Neural progenitor cell (in vitro differentiated cells): ENCODE data around the gene POP4. TPM values are rescaled to one million over a fixed set of nuclear protein-coding genes. Genes with fewer than 3 reads are reported as not detected.
"Not testable (repeated sequence)": the region's sequence is repeated elsewhere in the genome, so short reads cannot be mapped to it uniquely, and the experiment has no call there.

Experiments
- DNase-seq: peaks from one replicate; pipeline ENCODE4 v3.0.0-alpha.2; 2016; ENCODE audit warnings: low spot score
- H2AFZ ChIP-seq: fragments of 200-600 bp; sonication (generic); replicated peaks from 2 replicates; pipeline ENCODE4 v1.6.1; 2016; ENCODE audit warnings: antibody characterized with exemption
- H3F3A ChIP-seq: fragments of 200-600 bp; sonication (generic); 2 replicates; pipeline ENCODE4 v1.6.1; 2016; ENCODE audit warnings: antibody characterized with exemption, low read depth
- H3K27ac ChIP-seq: fragments of 200-600 bp; sonication (generic); 2 replicates; pipeline ENCODE4 v1.5.1; 2016; ENCODE audit warnings: mild to moderate bottlenecking
- H3K27me3 ChIP-seq: fragments of 200-600 bp; sonication (generic); 2 replicates; pipeline ENCODE4 v1.6.1; 2016; ENCODE audit warnings: mild to moderate bottlenecking, moderate library complexity
- H3K36me3 ChIP-seq: fragments of 200-600 bp; sonication (generic); 2 replicates; pipeline ENCODE4 v1.5.1; 2016
- H3K4me1 ChIP-seq: fragments of 200-600 bp; sonication (generic); 2 replicates; pipeline ENCODE4 v1.6.1; 2016; ENCODE audit warnings: mixed run types
- H3K4me2 ChIP-seq: fragments of 200-600 bp; sonication (generic); 2 replicates; pipeline ENCODE4 v1.6.1; 2016
- H3K4me3 ChIP-seq: fragments of 200-600 bp; sonication (generic); 2 replicates; pipeline ENCODE4 v1.5.1; 2016
- H3K79me2 ChIP-seq: fragments of 200-600 bp; sonication (generic); 2 replicates; pipeline ENCODE4 v1.6.1; 2016; ENCODE audit warnings: low read depth
- H3K9ac ChIP-seq: fragments of 200-600 bp; sonication (generic); 2 replicates; pipeline ENCODE4 v1.6.1; 2016
- H3K9me3 ChIP-seq: fragments of 200-600 bp; sonication (generic); 2 replicates; pipeline ENCODE4 v1.5.1; 2016; ENCODE audit warnings: low read depth
- H4K20me1 ChIP-seq: fragments of 200-600 bp; sonication (generic); 2 replicates; pipeline ENCODE4 v1.6.1; 2016; ENCODE audit warnings: low read depth
- H3K27ac Mint-ChIP-seq: 3 replicates; pipeline ENCODE4 v1.8.0; 2021; ENCODE audit warnings: mixed read lengths
- H3K27me3 Mint-ChIP-seq: 2 replicates; pipeline ENCODE4 v1.8.0; 2022; ENCODE audit warnings: low read depth, mild to moderate bottlenecking, inconsistent platforms, moderate library complexity, mixed read lengths; ENCODE audit not compliant: insufficient read depth
- H3K36me3 Mint-ChIP-seq: 3 replicates; pipeline ENCODE4 v1.8.0; 2021; ENCODE audit warnings: mixed read lengths
- H3K4me1 Mint-ChIP-seq: 3 replicates; pipeline ENCODE4 v1.8.0; 2021; ENCODE audit warnings: mixed read lengths
- H3K4me3 Mint-ChIP-seq: 3 replicates; pipeline ENCODE4 v1.8.0; 2021; ENCODE audit warnings: mild to moderate bottlenecking, moderate library complexity, mixed read lengths
- H3K9me3 Mint-ChIP-seq: 3 replicates; pipeline ENCODE4 v1.8.0; 2020; ENCODE audit warnings: mixed read lengths
- CTCF ChIP-seq: fragments of 200-600 bp; sonication (generic); IDR thresholded peaks from 2 replicates; pipeline ENCODE4 v1.5.1; 2017; ENCODE audit warnings: antibody characterized with exemption, mild to moderate bottlenecking
- EZH2 ChIP-seq: fragments of 200-600 bp; sonication (generic); IDR thresholded peaks from 2 replicates; pipeline ENCODE4 v1.6.1; 2017; ENCODE audit warnings: antibody characterized with exemption, mild to moderate bottlenecking, moderate library complexity
- EZH2phosphoT487 ChIP-seq: fragments of 200-600 bp; sonication (generic); IDR thresholded peaks from 2 replicates; pipeline ENCODE4 v1.6.1; 2017; ENCODE audit warnings: antibody characterized with exemption
- total RNA-seq: library from RNA; depleted of rRNA; stranded (reverse); fragments of >200 nt; gene quantifications from 2 replicates; pipeline ENCODE4 v1.2.3, GENCODE V29; 2015; ENCODE audit warnings: low replicate concordance

The POP4 gene
- total RNA-seq, 1 donor from 2014 or later: 77.8 TPM

- no peak overlapping the region for H3K4me3 ChIP-seq
- H3K9me3 ChIP-seq: no peaks in the 10 kb centered on the region
- no peak for TF ChIP-seq CTCF
- no peak for TF ChIP-seq EZH2
- no peak for TF ChIP-seq EZH2phosphoT487
- no peaks in the 10 kb centered on the region for H3K9me3 Mint-ChIP-seq
- no peaks in the 10 kb centered on the region for H4K20me1 ChIP-seq
- no peak overlapping the region for H3K27ac Mint-ChIP-seq
- no peaks in the 10 kb centered on the region for H3K36me3 Mint-ChIP-seq
- H3K9ac ChIP-seq: no peak overlapping the region
- H3K4me1 ChIP-seq: peaks cover 7% of the 10 kb centered on the region
- no peak overlapping the region for H2AFZ ChIP-seq
- no peaks in the 10 kb centered on the region for H3K27me3 ChIP-seq
- H3K4me3 Mint-ChIP-seq: no peak overlapping the region
- no peaks in the 10 kb centered on the region for H3K79me2 ChIP-seq
- no peak overlapping the region for H3K4me2 ChIP-seq
- peaks cover 11% of the 10 kb centered on the region for H3K27me3 Mint-ChIP-seq
- peaks cover 28% of the 10 kb centered on the region for H3K4me1 Mint-ChIP-seq
- DNase-seq: no peak
- H3K36me3 ChIP-seq: no peaks in the 10 kb centered on the region
- H3F3A ChIP-seq: peaks cover 21% of the 10 kb centered on the region
- H3K27ac ChIP-seq: no peak overlapping the region
Measured at GRCh38 chr19:29626386-29626785, 20.3 kb downstream of the POP4 start.

DNA sequence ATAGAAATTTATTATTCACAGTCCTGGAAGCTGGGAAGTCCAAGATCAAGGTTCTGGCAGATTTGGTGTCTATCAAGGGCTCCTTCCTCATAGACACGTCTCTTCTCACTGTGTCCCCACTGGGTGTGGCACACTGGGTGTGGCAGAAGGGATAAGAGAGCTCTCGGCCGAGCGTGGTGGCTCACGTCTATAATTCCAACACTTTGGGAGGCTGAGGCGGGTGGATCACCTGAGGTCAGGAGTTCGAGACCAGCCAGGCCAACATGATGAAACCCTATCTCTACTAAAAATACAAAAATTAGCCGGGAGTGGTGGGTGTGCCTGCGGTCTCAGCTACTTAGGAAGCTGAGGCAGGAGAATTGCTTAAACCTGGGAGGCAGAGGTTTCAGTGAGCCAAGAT lies 20.7 kb downstream of the POP4 start:
- Mint-ChIP-seq H3K4me1 (peaks cover 28% of the 10 kb centered on the region), H3K27me3 (peaks cover 13% of the 10 kb centered on the region)
- not testable (repeated sequence) for H2AFZ ChIP-seq, H3K9ac ChIP-seq, H3K27me3 ChIP-seq, H3K27ac ChIP-seq, H4K20me1 ChIP-seq, H3K4me1 ChIP-seq, H3K36me3 Mint-ChIP-seq, H3K4me3 ChIP-seq, H3K27ac Mint-ChIP-seq, H3K9me3 ChIP-seq, H3K79me2 ChIP-seq, H3K36me3 ChIP-seq, H3K4me3 Mint-ChIP-seq, H3K4me2 ChIP-seq, H3K9me3 Mint-ChIP-seq, DNase-seq
- peaks cover 21% of the 10 kb centered on the region for H3F3A ChIP-seq

GRCh38 chr19:29628661-29629385 lies 22.7 kb downstream of the POP4 start:
- Mint-ChIP-seq H3K4me1 (peaks cover 21% of the 10 kb centered on the region), H3K27me3 (peaks cover 10% of the 10 kb centered on the region)

More at GRCh38 chr19:29628661-29629385, 22.7 kb downstream of the POP4 start:
- H3K4me2 ChIP-seq: no peak overlapping the region
- H3F3A ChIP-seq: peaks cover 21% of the 10 kb centered on the region
- H3K27ac ChIP-seq: no peak overlapping the region
- DNase-seq: no peak
- Mint-ChIP-seq H3K36me3 (no peaks in the 10 kb centered on the region), H3K4me3 (no peak overlapping the region), H3K9me3 (no peaks in the 10 kb centered on the region), H3K27ac (no peak overlapping the region)
- H3K4me1 ChIP-seq: peaks cover 7% of the 10 kb centered on the region
- H3K36me3 ChIP-seq: no peaks in the 10 kb centered on the region
- no peaks in the 10 kb centered on the region for H3K9me3 ChIP-seq
- H3K4me3 ChIP-seq: no peak overlapping the region
- no peaks in the 10 kb centered on the region for H3K79me2 ChIP-seq
- H2AFZ ChIP-seq: no peak overlapping the region
- no peaks in the 10 kb centered on the region for H3K27me3 ChIP-seq
- H4K20me1 ChIP-seq: no peaks in the 10 kb centered on the region
- H3K9ac ChIP-seq: no peak overlapping the region
- TF ChIP-seq EZH2phosphoT487 (no peak), EZH2 (no peak), CTCF (no peak)
